NCI-H1694 treated with DMSO at 0.1 percent for 48 hours (cell line): Measurements from ENCODE around the gene LRRC71.
A peak's percentile ranks its signal among the peaks of the same experiment; 100 is the strongest.

ENCODE experiments used
- DNase-seq: peaks from one replicate; lab custom pipeline; 2025; lab: John Stamatoyannopoulos, UW

LRRC71 gene

DNA sequence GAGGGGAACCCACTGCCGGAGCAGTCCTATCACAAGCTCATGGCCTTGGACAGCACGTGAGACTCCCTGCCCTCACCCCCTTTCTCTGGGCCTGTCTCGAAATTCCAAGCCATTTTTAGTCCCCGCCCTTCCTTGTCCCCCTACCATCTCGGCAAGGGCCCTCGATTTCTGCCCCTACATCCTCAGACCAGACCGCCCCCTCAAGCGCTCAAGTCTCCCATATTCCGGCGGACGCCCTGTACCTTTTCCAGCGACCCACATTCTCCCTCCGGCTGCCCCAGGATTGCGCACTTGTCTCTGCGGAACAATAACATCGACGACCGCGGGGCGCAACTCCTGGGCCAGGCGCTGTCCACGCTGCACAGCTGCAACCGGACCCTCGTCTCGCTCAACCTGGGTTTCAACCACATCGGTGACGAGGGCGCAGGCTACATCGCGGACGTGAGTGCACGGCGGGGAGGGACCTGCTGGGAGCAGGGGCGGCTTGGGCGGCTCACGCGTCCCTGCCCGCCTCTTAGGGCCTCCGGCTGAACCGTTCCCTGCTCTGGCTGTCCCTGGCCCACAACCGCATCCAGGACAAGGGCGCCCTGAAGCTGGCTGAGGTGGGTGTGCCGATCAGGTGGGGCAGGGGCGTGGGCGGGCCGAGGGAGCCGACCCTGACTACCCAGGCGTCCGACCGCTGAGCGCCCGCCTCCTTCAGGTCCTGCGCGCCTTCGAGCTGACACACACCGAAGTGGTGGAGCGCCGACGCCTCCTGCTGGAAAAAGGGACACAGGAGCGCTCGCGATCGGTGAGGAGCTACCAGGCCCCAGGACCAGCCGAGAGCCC lies 7.0 kb downstream of the LRRC71 start:
- DNase-seq, result peak; percentile 59

DNA sequence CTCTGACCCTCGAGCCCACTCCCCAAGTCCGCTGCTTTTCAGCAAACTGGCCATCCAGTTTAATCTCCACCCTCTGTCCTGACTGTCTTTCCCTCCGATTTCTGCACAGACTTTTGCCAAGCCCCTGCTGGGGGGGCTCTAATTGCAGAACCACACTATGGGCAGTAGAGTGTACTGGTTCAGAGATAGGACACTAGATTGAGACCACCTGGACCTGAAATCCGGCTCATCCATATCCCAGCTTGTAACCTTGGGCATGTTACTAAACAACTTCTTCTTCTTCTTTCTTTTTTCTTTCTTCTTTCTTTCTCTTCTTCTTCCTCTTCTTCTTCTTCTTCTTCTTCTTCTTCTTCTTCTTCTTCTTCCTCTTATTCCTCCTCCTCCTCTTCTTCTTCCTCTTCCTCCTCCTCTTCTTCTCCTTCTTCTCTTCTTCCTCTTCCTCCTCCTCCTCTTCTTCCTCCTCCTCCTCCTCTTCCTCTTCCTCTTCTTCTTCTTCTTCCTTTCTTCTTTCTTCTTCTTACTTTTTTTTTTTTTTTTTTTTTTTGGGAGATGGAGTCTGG lies 7.7 kb downstream of the LRRC71 start:
- peak; percentile 59 for DNase-seq

DNA sequence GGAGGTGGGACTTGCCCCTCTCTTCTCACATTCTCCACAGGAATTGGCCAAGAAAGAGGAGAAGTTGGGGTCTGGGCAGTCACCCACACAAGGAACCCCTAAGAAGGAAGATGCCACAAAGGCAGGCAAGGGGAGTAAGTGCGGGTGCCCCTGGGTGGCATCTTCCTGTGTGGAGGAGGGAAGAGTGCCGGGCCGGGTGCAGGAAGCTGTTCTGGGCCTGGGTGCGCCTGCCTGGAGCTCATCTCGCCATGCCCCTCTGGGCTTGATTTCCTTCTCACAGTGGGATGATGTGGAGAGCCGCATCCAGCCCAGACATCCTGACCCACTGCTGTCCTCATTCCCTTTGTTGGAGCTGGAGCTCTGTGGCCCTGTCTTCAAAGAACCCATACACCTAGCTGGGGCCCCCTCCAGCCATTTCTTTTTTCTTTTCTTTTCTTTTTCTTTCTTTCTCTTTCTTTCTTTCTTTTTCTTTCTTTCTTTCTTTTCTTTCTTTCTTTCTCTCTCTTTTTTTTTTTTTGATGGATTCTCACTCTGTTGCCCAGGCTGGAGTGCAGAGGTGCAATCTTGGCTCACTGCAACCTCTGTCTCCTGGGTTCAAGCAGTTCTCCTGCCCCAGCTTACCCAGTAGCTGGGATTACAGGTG lies 9.3 kb downstream of the LRRC71 start:
- DNase-seq, result no peak

DNA sequence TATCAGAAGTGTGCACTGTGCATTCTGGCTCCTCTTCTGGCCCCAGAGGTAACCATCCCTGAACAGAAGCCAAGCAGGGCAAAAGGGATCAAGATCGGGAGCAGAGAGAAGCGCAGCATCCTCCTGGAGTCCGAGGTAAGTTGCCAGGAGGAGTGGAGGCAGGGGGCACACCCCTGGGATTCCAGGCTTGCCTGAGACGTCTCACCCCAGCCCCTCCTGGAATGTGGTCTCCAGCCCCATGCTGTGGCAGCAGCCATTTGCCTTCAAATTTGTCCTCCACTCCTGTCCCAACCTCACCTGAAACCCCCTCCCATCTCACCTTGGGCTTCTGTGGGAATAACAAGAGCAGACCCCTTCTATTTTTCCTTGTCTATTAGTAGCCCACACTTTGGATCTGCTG lies 10.1 kb downstream of the LRRC71 start:
- no peak for DNase-seq

DNA sequence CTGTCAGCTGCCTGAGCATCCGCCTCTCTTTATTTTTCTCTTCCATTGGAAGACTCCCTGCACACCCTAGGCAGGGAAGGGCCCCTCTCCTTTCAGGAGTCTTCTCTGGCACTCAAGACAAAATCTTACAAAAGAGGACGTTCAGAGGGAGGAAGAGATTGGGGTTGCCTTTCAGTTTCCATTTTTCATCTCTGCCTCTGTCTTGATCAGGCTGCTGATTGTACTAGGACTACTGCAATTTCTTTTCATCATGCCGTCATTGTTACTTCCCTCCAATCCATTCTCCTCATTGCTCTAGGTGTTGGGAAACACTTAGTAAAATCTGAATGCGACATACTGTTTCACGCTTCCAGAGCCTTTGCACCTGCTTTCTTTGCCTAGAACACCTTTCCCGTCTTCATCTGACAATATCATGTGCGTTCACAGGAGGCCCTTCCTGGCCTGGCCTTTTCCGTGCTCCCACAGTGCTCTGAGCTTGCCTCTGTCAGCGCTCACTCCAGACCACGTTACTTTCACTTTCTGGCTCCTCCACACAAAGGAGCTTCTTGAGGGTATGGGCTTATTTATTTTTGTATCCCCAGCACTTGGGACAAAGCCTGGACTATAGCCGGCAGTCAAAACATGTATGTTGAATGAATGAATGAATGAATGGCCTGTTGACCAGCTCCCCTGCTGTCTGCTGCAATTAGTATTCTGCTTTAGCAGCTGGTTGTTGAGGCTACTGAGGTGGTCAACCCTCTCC lies 10.9 kb downstream of the LRRC71 start:
- no peak for DNase-seq

DNA sequence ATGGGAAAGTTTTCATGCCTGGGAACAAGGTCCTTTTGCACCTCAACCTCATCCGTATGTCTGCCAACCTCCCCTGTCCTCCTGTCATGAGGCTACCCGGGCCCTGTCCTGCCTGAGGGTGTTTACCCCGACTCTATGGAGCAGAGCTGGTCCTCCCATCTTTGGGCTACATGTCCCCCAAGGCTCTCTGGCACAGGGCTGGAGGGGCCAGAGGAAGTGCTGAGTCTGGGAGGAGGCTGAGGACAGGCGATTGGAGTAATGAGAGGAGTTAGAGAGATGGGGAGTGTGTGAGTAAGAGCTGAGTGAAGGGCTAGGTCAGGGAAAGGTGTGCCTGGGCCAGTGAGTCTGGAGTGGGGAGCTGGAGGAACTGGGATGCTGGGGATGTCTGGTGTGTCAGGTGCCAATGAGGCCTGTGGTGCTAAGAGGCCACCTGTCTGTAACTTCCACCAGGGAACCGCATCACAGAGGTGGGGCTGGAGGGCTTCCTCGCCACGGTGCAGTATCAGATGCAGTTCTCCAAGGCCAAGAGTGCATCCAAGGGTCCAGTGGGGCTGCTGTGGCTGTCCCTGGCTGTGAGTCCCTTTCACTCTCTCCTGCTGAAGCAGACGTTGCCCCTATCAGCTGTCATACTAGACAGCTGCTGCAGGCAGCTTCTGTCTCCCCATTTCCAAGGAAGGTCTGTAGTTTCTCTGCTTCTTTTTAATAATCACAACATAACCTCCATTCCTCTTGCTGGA lies 11.7 kb downstream of the LRRC71 start:
- no peak for DNase-seq

DNA sequence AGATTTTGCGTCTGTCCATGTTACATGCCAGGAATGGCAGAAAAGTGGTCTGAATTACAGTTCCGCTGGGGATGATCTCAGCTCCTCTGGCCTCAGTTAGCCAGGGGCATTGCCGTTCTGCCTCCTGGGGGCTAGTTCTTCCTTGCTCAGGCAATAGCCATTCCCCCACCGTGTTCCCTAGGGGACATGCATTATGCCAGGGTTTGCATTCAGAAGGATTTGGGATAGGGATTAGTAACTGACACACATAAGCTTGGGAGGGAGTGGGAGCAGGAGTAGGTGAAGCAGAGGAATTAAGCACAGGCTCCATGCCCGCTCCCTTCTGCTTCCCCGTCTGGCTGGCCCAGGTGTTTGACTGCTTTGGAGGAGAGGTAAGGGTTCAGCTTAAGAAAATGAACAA lies 12.7 kb downstream of the LRRC71 start:
- no peak for DNase-seq

GRCh38 chr1:156935505-156936128 lies 15.2 kb downstream of the LRRC71 start:
- DNase-seq, result no peak

- DNase-seq, result no peak
Observed at GRCh38 chr1:156936191-156936590, 15.8 kb downstream of the LRRC71 start.

DNA sequence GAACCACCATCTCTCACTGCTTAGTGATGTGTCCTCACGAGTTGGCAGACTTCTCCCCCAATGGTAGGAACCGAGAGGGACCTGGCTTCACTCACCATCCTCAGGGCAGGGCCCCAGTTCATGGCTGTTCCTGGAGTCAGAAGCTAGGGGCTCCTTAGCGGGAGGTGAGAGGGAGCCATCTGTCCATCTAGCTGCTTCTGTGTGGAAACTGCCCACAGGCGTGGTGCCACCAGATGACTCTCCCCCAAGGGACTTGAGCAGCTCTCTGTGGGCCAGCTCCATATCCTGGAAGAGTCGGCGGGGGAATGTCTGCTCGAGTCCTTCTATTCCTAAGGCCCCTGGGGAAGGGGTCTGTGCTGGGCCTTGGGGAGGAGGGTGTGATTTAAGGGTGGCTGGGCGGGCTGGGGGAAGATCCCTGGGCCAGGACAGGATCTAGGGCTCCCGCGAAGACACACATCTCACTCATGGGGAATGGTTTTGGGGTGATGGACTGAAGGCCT lies 16.3 kb downstream of the LRRC71 start:
- no peak for DNase-seq

GRCh38 chr1:156937883-156938282 lies 17.5 kb downstream of the LRRC71 start:
- no peak for DNase-seq

DNA sequence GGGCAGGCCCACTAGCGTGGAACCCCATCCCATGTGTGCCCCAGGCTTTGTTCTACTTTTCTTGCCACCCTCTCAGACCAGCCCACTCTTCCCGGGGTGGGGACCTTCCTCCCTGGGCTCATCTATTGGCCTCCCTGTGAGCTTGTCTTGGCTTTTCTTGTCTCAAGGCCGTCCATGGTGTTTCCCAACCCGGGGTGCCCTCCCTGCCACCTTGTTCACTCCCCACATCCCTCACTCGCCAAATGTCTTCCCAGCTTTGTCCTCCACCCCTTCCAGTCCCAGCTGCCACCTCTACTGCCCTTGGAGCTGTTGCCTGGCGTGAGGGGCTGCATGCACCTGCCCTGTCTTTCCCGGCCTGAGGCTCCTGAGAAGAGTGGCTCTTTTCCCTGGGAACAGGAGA lies 18.4 kb downstream of the LRRC71 start:
- no peak for DNase-seq

GRCh38 chr1:156939786-156940334 lies 19.4 kb downstream of the LRRC71 start:
- no peak for DNase-seq

DNA sequence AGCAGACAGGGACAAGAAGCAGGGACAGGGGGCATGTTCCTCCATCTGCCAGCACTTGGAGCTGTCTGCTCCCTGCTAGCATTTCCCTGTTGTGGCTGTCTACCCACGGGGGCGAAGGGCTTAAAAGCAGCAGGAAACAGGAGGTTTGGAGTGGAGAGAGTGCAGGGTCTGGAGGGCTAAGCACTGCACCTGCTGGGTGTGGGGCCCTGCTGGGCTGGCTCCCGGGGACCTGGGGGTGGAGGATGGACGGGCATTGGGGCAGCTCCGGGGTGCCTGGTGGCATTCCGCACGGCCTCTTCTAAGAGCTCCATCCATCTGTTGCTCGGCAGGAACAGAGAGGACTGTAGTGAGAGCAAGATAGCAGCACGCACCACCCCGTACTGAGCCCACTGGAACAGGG lies 21.2 kb downstream of the LRRC71 start:
- no peak for DNase-seq

GRCh38 chr1:156942176-156942575 lies 21.7 kb downstream of the LRRC71 start:
- DNase-seq, result no peak

DNA sequence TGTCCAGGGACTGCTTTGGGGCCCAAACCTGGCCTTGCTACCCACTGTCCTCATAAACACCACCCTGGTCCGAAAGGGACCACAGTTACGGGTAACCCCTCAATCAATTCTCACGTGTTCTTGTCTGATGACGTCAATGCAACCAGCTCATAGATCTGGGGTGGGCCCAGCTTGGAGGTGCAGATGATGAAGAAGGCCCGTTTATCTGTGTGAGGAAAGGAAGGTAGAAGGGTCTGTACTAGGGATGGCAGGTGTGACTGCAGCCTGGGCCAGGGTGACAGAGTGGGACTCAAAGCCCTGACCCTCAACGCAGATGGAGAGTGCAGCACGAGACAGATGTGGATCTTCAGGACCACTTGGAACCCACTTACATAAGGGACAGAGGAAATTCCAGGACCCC lies 22.1 kb downstream of the LRRC71 start:
- DNase-seq, result no peak

GRCh38 chr1:156943756-156944155 lies 23.3 kb downstream of the LRRC71 start:
- no peak for DNase-seq

DNA sequence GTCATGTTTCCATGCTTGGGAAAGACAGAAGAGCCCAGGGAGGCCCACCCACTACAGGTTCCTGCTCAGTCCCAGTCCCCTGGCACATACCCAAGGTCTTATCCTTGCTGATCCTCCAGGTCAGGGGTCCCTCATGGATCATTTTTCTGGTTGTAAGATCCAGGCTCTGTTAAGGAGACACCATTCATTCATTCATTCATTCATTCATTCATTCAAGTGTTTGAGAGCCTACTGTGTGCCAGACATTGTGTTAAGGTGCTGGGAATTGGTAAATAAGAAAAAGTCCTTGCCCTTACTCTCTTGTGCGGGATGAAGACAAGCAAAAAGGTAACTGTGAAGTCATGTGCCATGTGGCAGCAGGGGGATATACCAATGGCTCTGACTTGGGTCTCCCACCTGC lies 23.8 kb downstream of the LRRC71 start:
- no peak for DNase-seq

DNA sequence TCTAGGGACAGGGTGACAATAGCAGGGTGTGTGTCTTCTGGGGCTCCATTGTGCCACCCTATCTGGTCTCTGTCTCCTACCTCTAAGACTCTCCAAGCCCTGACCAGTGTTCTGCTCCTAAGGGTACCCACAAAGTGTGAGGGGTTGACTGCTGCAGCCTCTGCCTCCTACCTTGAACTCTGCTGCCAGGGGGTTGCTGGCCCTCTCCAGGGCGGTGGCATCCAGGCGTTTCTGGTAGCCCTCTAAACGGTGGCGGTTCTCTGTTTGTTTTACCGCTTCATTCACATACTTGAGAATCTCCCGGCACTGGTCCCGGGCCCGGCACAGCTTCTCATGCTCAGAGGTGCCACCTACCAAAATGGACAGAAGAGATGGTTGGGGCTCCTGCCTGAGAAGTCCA lies 24.4 kb downstream of the LRRC71 start:
- DNase-seq, result no peak

- DNase-seq, result peak; percentile 81
Observed at GRCh38 chr1:156945881-156946661, 25.6 kb downstream of the LRRC71 start.
